ENCODE results near the gene PPP2R5A.
A peak's percentile ranks its signal among the peaks of the same experiment; 100 is the strongest.

Gene PPP2R5A

GRCh38 chr1:212364985-212365384 lies 79.8 kb downstream of the PPP2R5A start:
- Histone ChIP-seq H3K9ac (ENCODE audit: low read depth, low read length) (no peak overlapping the region), H4K20me1 (ENCODE audit: insufficient read depth, low read length) (peaks cover 12% of the 10 kb centered on the region; the same call in 1 of the 2 replicates), H3K4me2 (ENCODE audit: insufficient read depth, low read length) (no peak overlapping the region), H3K27me3 (ENCODE audit: insufficient read depth, low read length, poor library complexity) (no peaks in the 10 kb centered on the region), H2AFZ (ENCODE audit: low read depth, low read length) (no peak overlapping the region), H3K36me3 (ENCODE audit: insufficient read depth, low read length) (peaks cover 80% of the 10 kb centered on the region), H3K9me3 (ENCODE audit: insufficient read depth, low read length, severe bottlenecking) (no peaks in the 10 kb centered on the region), H3K27ac (ENCODE audit: low read length) (no peak overlapping the region), H3K4me3 (ENCODE audit: low read depth in 1 of 2, low read length in 2 of 2) (no peak overlapping the region), H3K4me1 (ENCODE audit: insufficient read depth, low read length) (no peaks in the 10 kb centered on the region), H3K79me2 (ENCODE audit: insufficient read depth, low read length) (peaks cover 5% of the 10 kb centered on the region; the same call in 1 of the 2 replicates)
- ATAC-seq (ENCODE audit: insufficient read depth, low read depth) (no peak), DNase-seq (no peak)
- TF ChIP-seq EZH2 (IDR thresholded peaks at IDR 0.05; ENCODE audit: borderline replicate concordance, low read depth, low read length, severe bottlenecking) (no peak), CTCF (IDR thresholded peaks at IDR 0.05; ENCODE audit: borderline replicate concordance, extremely low read depth, low read length, poor library complexity, severe bottlenecking) (no peak)

- no peak for ATAC-seq (ENCODE audit: insufficient read depth, low read depth)
- Histone ChIP-seq H3K27me3 (ENCODE audit: insufficient read depth, low read length, poor library complexity) (no peaks in the 10 kb centered on the region), H3K27ac (ENCODE audit: low read length) (no peak overlapping the region), H3K4me3 (ENCODE audit: low read depth in 1 of 2, low read length in 2 of 2) (no peak overlapping the region), H3K4me1 (ENCODE audit: insufficient read depth, low read length) (no peaks in the 10 kb centered on the region), H4K20me1 (ENCODE audit: insufficient read depth, low read length) (peaks cover 12% of the 10 kb centered on the region; the same call in 1 of the 2 replicates), H2AFZ (ENCODE audit: low read depth, low read length) (no peak overlapping the region), H3K4me2 (ENCODE audit: insufficient read depth, low read length) (no peak overlapping the region), H3K79me2 (ENCODE audit: insufficient read depth, low read length) (peaks cover 5% of the 10 kb centered on the region; the same call in 1 of the 2 replicates), H3K9ac (ENCODE audit: low read depth, low read length) (no peak overlapping the region), H3K9me3 (ENCODE audit: insufficient read depth, low read length, severe bottlenecking) (no peaks in the 10 kb centered on the region), H3K36me3 (ENCODE audit: insufficient read depth, low read length) (peaks cover 73% of the 10 kb centered on the region)
- no peak for DNase-seq
- TF ChIP-seq CTCF (IDR thresholded peaks at IDR 0.05; ENCODE audit: borderline replicate concordance, extremely low read depth, low read length, poor library complexity, severe bottlenecking) = no peak
- no peak for TF ChIP-seq EZH2 (IDR thresholded peaks at IDR 0.05; ENCODE audit: borderline replicate concordance, low read depth, low read length, severe bottlenecking)
Measured at GRCh38 chr1:212366901-212367300, 81.7 kb downstream of the PPP2R5A start.

GRCh38 chr1:212367474-212368072 lies 82.4 kb downstream of the PPP2R5A start:
- no peak overlapping the region for H3K27ac ChIP-seq (ENCODE audit: low read length)
- no peak overlapping the region for H3K9ac ChIP-seq (ENCODE audit: low read depth, low read length)
- H2AFZ ChIP-seq (ENCODE audit: low read depth, low read length) = no peak overlapping the region
- no peaks in the 10 kb centered on the region for H3K9me3 ChIP-seq (ENCODE audit: insufficient read depth, low read length, severe bottlenecking)
- peaks cover 5% of the 10 kb centered on the region; the same call in 1 of the 2 replicates for H3K79me2 ChIP-seq (ENCODE audit: insufficient read depth, low read length)
- ATAC-seq (ENCODE audit: insufficient read depth, low read depth) (0 out of 3 replicates have a peak, but pooled peaks have one; percentile 8), DNase-seq (no peak)
- TF ChIP-seq EZH2 (IDR thresholded peaks at IDR 0.05; ENCODE audit: borderline replicate concordance, low read depth, low read length, severe bottlenecking) = no peak
- no peak for TF ChIP-seq CTCF (IDR thresholded peaks at IDR 0.05; ENCODE audit: borderline replicate concordance, extremely low read depth, low read length, poor library complexity, severe bottlenecking)
- H3K4me2 ChIP-seq (ENCODE audit: insufficient read depth, low read length) = no peak overlapping the region
- H3K27me3 ChIP-seq (ENCODE audit: insufficient read depth, low read length, poor library complexity) = no peaks in the 10 kb centered on the region
- H3K4me1 ChIP-seq (ENCODE audit: insufficient read depth, low read length) = no peaks in the 10 kb centered on the region
- H3K4me3 ChIP-seq (ENCODE audit: low read depth in 1 of 2, low read length in 2 of 2) = no peak overlapping the region
- H3K36me3 ChIP-seq (ENCODE audit: insufficient read depth, low read length) = peaks cover 66% of the 10 kb centered on the region
- H4K20me1 ChIP-seq (ENCODE audit: insufficient read depth, low read length) = peaks cover 12% of the 10 kb centered on the region; the same call in 1 of the 2 replicates

Measured in DND-41 (cell line).